MM.1S (cell line): ENCODE results near the gene CHTOP.
A peak's percentile ranks its signal among the peaks of the same experiment; 100 is the strongest.

Experiments used
- DNase-seq: peaks from one replicate; pipeline ENCODE4 v3.0.0-alpha.2; 2015
- H2AFZ ChIP-seq: fragments of 300-600 bp; sonication (generic); 2 replicates; pipeline ENCODE4 v1.6.0; 2016; ENCODE audit warnings: antibody characterized with exemption, low read length
- H3F3A ChIP-seq: fragments of 300-600 bp; sonication (generic); 2 replicates; pipeline ENCODE4 v1.6.1; 2016; ENCODE audit warnings: mild to moderate bottlenecking, antibody characterized with exemption, low read length, moderate library complexity, mixed read lengths; ENCODE audit not compliant: insufficient read depth
- H3K27ac ChIP-seq: fragments of 300-600 bp; sonication (generic); 2 replicates; pipeline ENCODE4 v1.5.1; 2016; ENCODE audit warnings: mild to moderate bottlenecking, low read length
- H3K27me3 ChIP-seq: fragments of 300-600 bp; sonication (generic); replicated peaks from 2 replicates; pipeline ENCODE4 v1.6.0; 2016; ENCODE audit warnings: low read length; ENCODE audit not compliant: insufficient read depth
- H3K36me3 ChIP-seq: fragments of 300-600 bp; sonication (generic); replicated peaks from 2 replicates; pipeline ENCODE4 v1.6.1; 2016; ENCODE audit warnings: mild to moderate bottlenecking, low read length, mixed read lengths; ENCODE audit not compliant: insufficient read depth
- H3K4me1 ChIP-seq: fragments of 300-600 bp; sonication (generic); 2 replicates; pipeline ENCODE4 v1.6.1; 2016; ENCODE audit warnings: low read length, mixed read lengths
- H3K4me2 ChIP-seq: fragments of 300-600 bp; sonication (generic); 2 replicates; pipeline ENCODE4 v1.6.0; 2016; ENCODE audit warnings: low read depth, low read length
- H3K4me3 ChIP-seq: fragments of 300-600 bp; sonication (generic); 2 replicates; pipeline ENCODE4 v1.5.1; 2016; ENCODE audit warnings: low read length, mixed read lengths
- H3K79me2 ChIP-seq: fragments of 300-600 bp; sonication (generic); 2 replicates; pipeline ENCODE4 v1.6.1; 2016; ENCODE audit warnings: mixed run types, low read length, mixed read lengths
- H3K9ac ChIP-seq: fragments of 300-600 bp; sonication (generic); 2 replicates; pipeline ENCODE4 v1.6.1; 2016; ENCODE audit warnings: low read length, mixed read lengths
- H3K9me2 ChIP-seq: fragments of 300-600 bp; sonication (generic); replicated peaks from 2 replicates; pipeline ENCODE4 v1.6.1; 2016; ENCODE audit warnings: mild to moderate bottlenecking, low read length, mixed read lengths; ENCODE audit not compliant: insufficient read depth
- H3K9me3 ChIP-seq: fragments of 300-600 bp; sonication (generic); replicated peaks from 2 replicates; pipeline ENCODE4 v1.6.1; 2016; ENCODE audit warnings: mild to moderate bottlenecking, low read length, mixed read lengths; ENCODE audit not compliant: insufficient read depth
- H4K20me1 ChIP-seq: fragments of 300-600 bp; sonication (generic); 2 replicates; pipeline ENCODE4 v1.6.1; 2016; ENCODE audit warnings: mild to moderate bottlenecking, low read length, moderate library complexity, mixed read lengths; ENCODE audit not compliant: insufficient read depth
- EZH2 ChIP-seq: fragments of 300-600 bp; sonication (generic); optimal IDR thresholded peaks from 2 replicates; pipeline ENCODE3; 2017; ENCODE audit warnings: low read depth, mild to moderate bottlenecking, antibody characterized with exemption, low read length, mixed read lengths
- EZH2phosphoT487 ChIP-seq: fragments of 300-600 bp; sonication (generic); IDR thresholded peaks from 2 replicates; pipeline ENCODE4 v1.6.1; 2018; ENCODE audit warnings: antibody characterized with exemption, low read length
- TF ChIP-seq, protein P1 (sequence below): fragments of 300-600 bp; sonication (generic); IDR thresholded peaks from 2 replicates; pipeline ENCODE4 v1.5.1; 2016; ENCODE audit warnings: antibody characterized with exemption, low read length, mixed read lengths

CHTOP gene

DNA sequence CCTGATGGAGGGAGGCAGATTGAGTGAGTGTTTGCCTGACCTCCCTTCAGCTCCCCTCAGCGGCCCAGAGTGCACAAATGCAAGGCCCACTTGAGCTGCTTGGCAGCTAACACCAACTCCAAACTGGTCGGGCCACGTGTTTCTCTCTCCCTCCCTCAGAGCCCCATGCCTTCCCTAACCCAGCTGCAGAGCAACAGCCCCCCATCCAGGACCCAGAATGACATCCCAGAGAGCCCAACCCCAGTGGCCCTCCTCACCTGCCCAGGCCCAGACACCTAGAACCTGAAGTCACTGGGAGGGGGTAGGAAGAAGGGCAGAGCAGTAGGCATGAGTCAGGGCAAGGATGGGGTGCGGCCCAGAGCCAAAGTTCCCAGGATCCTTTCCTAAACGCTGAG, 17.0 kb upstream of the CHTOP start:
- Histone ChIP-seq H3K9me3 (no peaks in the 10 kb centered on the region), H3K79me2 (no peaks in the 10 kb centered on the region), H2AFZ (peak overlapping the region; percentile 31), H3K27ac (no peak overlapping the region), H3K4me3 (no peak overlapping the region), H3K4me1 (no peaks in the 10 kb centered on the region; the same call in 1 of the 2 replicates), H3K27me3 (no peaks in the 10 kb centered on the region), H3K9ac (no peak overlapping the region), H3K9me2 (no peaks in the 10 kb centered on the region), H3F3A (no peaks in the 10 kb centered on the region), H4K20me1 (no peaks in the 10 kb centered on the region), H3K36me3 (no peaks in the 10 kb centered on the region), H3K4me2 (no peak overlapping the region)
- TF ChIP-seq EZH2phosphoT487 (no peak), EZH2 (no peak)
- TF ChIP-seq, protein P1, sequence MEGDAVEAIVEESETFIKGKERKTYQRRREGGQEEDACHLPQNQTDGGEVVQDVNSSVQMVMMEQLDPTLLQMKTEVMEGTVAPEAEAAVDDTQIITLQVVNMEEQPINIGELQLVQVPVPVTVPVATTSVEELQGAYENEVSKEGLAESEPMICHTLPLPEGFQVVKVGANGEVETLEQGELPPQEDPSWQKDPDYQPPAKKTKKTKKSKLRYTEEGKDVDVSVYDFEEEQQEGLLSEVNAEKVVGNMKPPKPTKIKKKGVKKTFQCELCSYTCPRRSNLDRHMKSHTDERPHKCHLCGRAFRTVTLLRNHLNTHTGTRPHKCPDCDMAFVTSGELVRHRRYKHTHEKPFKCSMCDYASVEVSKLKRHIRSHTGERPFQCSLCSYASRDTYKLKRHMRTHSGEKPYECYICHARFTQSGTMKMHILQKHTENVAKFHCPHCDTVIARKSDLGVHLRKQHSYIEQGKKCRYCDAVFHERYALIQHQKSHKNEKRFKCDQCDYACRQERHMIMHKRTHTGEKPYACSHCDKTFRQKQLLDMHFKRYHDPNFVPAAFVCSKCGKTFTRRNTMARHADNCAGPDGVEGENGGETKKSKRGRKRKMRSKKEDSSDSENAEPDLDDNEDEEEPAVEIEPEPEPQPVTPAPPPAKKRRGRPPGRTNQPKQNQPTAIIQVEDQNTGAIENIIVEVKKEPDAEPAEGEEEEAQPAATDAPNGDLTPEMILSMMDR, result no peak
- no peak for DNase-seq

- Histone ChIP-seq H3K9ac (no peak overlapping the region), H2AFZ (peak overlapping the region; percentile 31), H3K9me3 (no peaks in the 10 kb centered on the region), H3K4me1 (no peaks in the 10 kb centered on the region; the same call in 1 of the 2 replicates), H3K79me2 (no peaks in the 10 kb centered on the region), H3K36me3 (no peaks in the 10 kb centered on the region), H3F3A (no peaks in the 10 kb centered on the region), H4K20me1 (no peaks in the 10 kb centered on the region), H3K27ac (no peak overlapping the region), H3K9me2 (no peaks in the 10 kb centered on the region), H3K27me3 (no peaks in the 10 kb centered on the region), H3K4me3 (no peak overlapping the region), H3K4me2 (peak overlapping the region; percentile 16; the same call in 1 of the 2 replicates)
- peak; percentile 75 for DNase-seq
- TF ChIP-seq, protein P1, result peak; percentile 97
- TF ChIP-seq EZH2, result no peak
Measured at GRCh38 chr1:153617663-153618062, 16.2 kb upstream of the CHTOP start.

- H3K36me3 ChIP-seq, result no peaks in the 10 kb centered on the region
- no peak overlapping the region for H2AFZ ChIP-seq
- no peaks in the 10 kb centered on the region for H3K79me2 ChIP-seq
- H3F3A ChIP-seq, result no peaks in the 10 kb centered on the region
- H3K4me3 ChIP-seq, result no peak overlapping the region
- H3K27me3 ChIP-seq, result no peaks in the 10 kb centered on the region
- no peaks in the 10 kb centered on the region for H4K20me1 ChIP-seq
- no peaks in the 10 kb centered on the region for H3K9me2 ChIP-seq
- TF ChIP-seq EZH2 (no peak), EZH2phosphoT487 (no peak)
- TF ChIP-seq, protein P1, result no peak
- no peak overlapping the region for H3K4me2 ChIP-seq
- DNase-seq, result no peak
- no peaks in the 10 kb centered on the region; the same call in 1 of the 2 replicates for H3K4me1 ChIP-seq
- no peak overlapping the region for H3K9ac ChIP-seq
- no peaks in the 10 kb centered on the region for H3K9me3 ChIP-seq
- H3K27ac ChIP-seq, result no peak overlapping the region
Measured at GRCh38 chr1:153619171-153619570, 14.7 kb upstream of the CHTOP start.
